Measurements from ENCODE around the gene LACTB. TPM values are rescaled to one million over a fixed set of nuclear protein-coding genes. Genes with fewer than 3 reads are reported as not detected.
"Not testable (repeated sequence)": the region's sequence is repeated elsewhere in the genome, so short reads cannot be mapped to it uniquely, and the experiment has no call there.

The LACTB gene
- total and polyA plus RNA-seq, 4 donors: 13.2 to 25.3 (median 19.1) TPM

DNA sequence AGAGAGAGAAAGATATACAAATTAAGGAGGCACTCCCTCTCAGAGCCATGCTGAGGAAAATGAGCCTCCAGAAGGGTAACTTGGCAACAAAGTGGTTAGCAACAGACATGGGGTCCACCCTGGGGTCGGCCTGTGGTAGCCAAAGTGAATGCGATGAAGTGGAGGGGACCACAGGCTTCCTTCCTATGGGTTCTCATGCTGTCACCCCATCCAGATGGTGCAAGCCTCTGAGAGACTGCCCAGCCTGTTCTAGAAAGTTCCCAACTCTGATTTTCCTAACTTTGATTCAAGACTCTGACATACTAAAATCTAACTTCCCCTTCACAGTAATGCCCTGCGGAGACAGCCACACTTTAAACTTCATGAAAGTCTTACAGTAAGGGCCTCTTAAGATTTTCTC, 18.2 kb upstream of the LACTB start:
- H3K9me3 ChIP-seq (ENCODE audit: control insufficient read depth in 4 of 4, low read length in 3 of 4): no peaks in the 10 kb centered on the region
- 79% methylated on average over 3 of the region's 3 CpGs for WGBS
- TF ChIP-seq NR2F2 (IDR thresholded peaks at IDR 0.05): no peak
- no peak for TF ChIP-seq HNF4G (IDR thresholded peaks at IDR 0.05)
- H3K36me3 ChIP-seq (ENCODE audit: control insufficient read depth in 4 of 4, insufficient read depth in 3 of 4, low read depth in 1 of 4, low read length in 3 of 4): no peaks in the 10 kb centered on the region
- H3K27me3 ChIP-seq (ENCODE audit: control insufficient read depth in 4 of 4, insufficient read depth in 4 of 4, low read length in 3 of 4): no peaks in the 10 kb centered on the region
- H3K4me1 ChIP-seq (ENCODE audit: control insufficient read depth in 4 of 4, insufficient read depth in 4 of 4, low read length in 3 of 4): peaks cover 1 to 12% (median 9%) of the 10 kb centered on the region in 4 donors
- H3K9ac ChIP-seq (ENCODE audit: low read depth in 1 of 2, low read length in 2 of 2): no peak overlapping the region
- no peak overlapping the region for H3K27ac ChIP-seq (ENCODE audit: low read depth in 1 of 2, low read length in 2 of 2)
- H3K4me3 ChIP-seq (ENCODE audit: low read depth in 1 of 3, low read length in 3 of 3): no peak overlapping the region
- DNase-seq (ENCODE audit: low spot score): no peak

DNA sequence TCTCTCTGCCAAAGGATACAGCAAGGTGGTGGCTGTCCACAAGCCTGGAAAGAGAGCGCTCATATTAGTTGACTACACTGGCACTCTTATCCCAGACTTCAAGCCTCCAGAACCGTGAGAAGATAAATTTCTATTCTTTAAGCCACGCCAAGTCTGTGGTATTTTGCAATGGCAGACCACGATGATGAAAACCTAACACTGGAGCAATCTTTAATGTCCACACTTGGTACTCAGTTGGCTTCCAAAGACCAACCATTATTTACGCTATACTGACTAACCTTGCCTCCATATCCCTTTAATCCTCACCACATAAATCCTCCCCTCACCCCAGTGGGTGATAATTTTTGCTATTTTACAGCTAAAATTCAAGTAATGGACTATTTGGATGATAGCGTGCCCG, 16.9 kb upstream of the LACTB start:
- no peaks in the 10 kb centered on the region for H3K27me3 ChIP-seq (ENCODE audit: control insufficient read depth in 4 of 4, insufficient read depth in 4 of 4, low read length in 3 of 4)
- no peak overlapping the region for H3K9ac ChIP-seq (ENCODE audit: low read depth in 1 of 2, low read length in 2 of 2)
- no peak overlapping the region for H3K27ac ChIP-seq (ENCODE audit: low read depth in 1 of 2, low read length in 2 of 2)
- H3K9me3 ChIP-seq (ENCODE audit: control insufficient read depth in 4 of 4, low read length in 3 of 4): no peaks in the 10 kb centered on the region
- no peak for TF ChIP-seq SP1 (IDR thresholded peaks at IDR 0.05)
- no peak for TF ChIP-seq HNF4A (conservative IDR thresholded peaks at IDR 0.05)
- no peak for TF ChIP-seq YY1 (IDR thresholded peaks at IDR 0.05)
- TF ChIP-seq JUND (IDR thresholded peaks at IDR 0.05): no peak
- no peak for TF ChIP-seq ZBTB33 (IDR thresholded peaks at IDR 0.05)
- no peak for TF ChIP-seq HNF4G (IDR thresholded peaks at IDR 0.05)
- TF ChIP-seq FOXA2 (IDR thresholded peaks at IDR 0.05): no peak
- TF ChIP-seq REST (IDR thresholded peaks at IDR 0.05): no peak
- TF ChIP-seq RXRA (IDR thresholded peaks at IDR 0.05): no peak
- TF ChIP-seq NR2F2 (IDR thresholded peaks at IDR 0.05): no peak
- TF ChIP-seq FOXA1 (IDR thresholded peaks at IDR 0.05): no peak
- no peak for TF ChIP-seq RAD21 (IDR thresholded peaks at IDR 0.05)
- TF ChIP-seq EGR1 (IDR thresholded peaks at IDR 0.05; ENCODE audit: low read depth in 2 of 2): no peak
- H3K4me3 ChIP-seq (ENCODE audit: low read depth in 1 of 3, low read length in 3 of 3): no peak overlapping the region
- no peaks in the 10 kb centered on the region for H3K36me3 ChIP-seq (ENCODE audit: control insufficient read depth in 4 of 4, insufficient read depth in 3 of 4, low read depth in 1 of 4, low read length in 3 of 4)
- no peak for DNase-seq (ENCODE audit: low spot score)
- peaks cover 6 to 25% (median 19%) of the 10 kb centered on the region in 4 donors for H3K4me1 ChIP-seq (ENCODE audit: control insufficient read depth in 4 of 4, insufficient read depth in 4 of 4, low read length in 3 of 4)
- 51% methylated on average over 7 of the region's 7 CpGs for WGBS

GRCh38 chr15:63105354-63105753, 16.3 kb upstream of the LACTB start:
- H3K27ac ChIP-seq (ENCODE audit: low read depth in 1 of 2, low read length in 2 of 2); DNase-seq (ENCODE audit: low spot score); H3K9ac ChIP-seq (ENCODE audit: low read depth in 1 of 2, low read length in 2 of 2); H3K36me3 ChIP-seq (ENCODE audit: control insufficient read depth in 4 of 4, insufficient read depth in 3 of 4, low read depth in 1 of 4, low read length in 3 of 4); H3K9me3 ChIP-seq (ENCODE audit: control insufficient read depth in 4 of 4, low read length in 3 of 4); H3K4me3 ChIP-seq (ENCODE audit: low read depth in 1 of 3, low read length in 3 of 3); H3K27me3 ChIP-seq (ENCODE audit: control insufficient read depth in 4 of 4, insufficient read depth in 4 of 4, low read length in 3 of 4): not testable (repeated sequence)
- H3K4me1 ChIP-seq (ENCODE audit: control insufficient read depth in 4 of 4, insufficient read depth in 4 of 4, low read length in 3 of 4): peaks cover 6 to 27% (median 20%) of the 10 kb centered on the region in 4 donors
- WGBS: 78% methylated on average over 8 of the region's 8 CpGs
